KMS-11 (cell line): ENCODE results near the gene CLN3.

Source experiments
- H2AFZ ChIP-seq: fragments of 200-600 bp; sonication (generic); 2 replicates; pipeline ENCODE4 v1.6.1; 2016; ENCODE audit warnings: antibody characterized with exemption, mixed run types, low read depth
- H3K27ac ChIP-seq: fragments of 200-600 bp; sonication (generic); 2 replicates; pipeline ENCODE4 v1.6.1; 2016; ENCODE audit warnings: mild to moderate bottlenecking, mixed run types
- H3K27me3 ChIP-seq: fragments of 200-600 bp; sonication (generic); 2 replicates; pipeline ENCODE4 v1.6.1; 2017; ENCODE audit warnings: mild to moderate bottlenecking, low read depth, mixed run types, moderate library complexity; ENCODE audit not compliant: insufficient read depth
- H3K36me3 ChIP-seq: fragments of 200-600 bp; sonication (generic); 2 replicates; pipeline ENCODE4 v1.6.1; 2017; ENCODE audit warnings: mild to moderate bottlenecking, mixed run types; ENCODE audit not compliant: insufficient read depth
- H3K4me1 ChIP-seq: fragments of 200-600 bp; sonication (generic); 2 replicates; pipeline ENCODE4 v1.6.1; 2016; ENCODE audit warnings: mild to moderate bottlenecking, low read depth, mixed run types; ENCODE audit not compliant: poor library complexity, severe bottlenecking
- H3K4me2 ChIP-seq: fragments of 200-600 bp; sonication (generic); 2 replicates; pipeline ENCODE4 v1.7.0; 2016; ENCODE audit warnings: mild to moderate bottlenecking, mixed run types
- H3K4me3 ChIP-seq: fragments of 200-600 bp; sonication (generic); IDR thresholded peaks from 2 replicates; pipeline ENCODE4 v1.6.1; 2017; ENCODE audit warnings: low read depth, low read length, mixed read lengths; ENCODE audit not compliant: insufficient read depth
- H3K79me2 ChIP-seq: fragments of 200-600 bp; sonication (generic); 2 replicates; pipeline ENCODE4 v1.6.1; 2016; ENCODE audit warnings: low read depth, mixed run types; ENCODE audit not compliant: insufficient read depth
- H3K9ac ChIP-seq: fragments of 200-600 bp; sonication (generic); 2 replicates; pipeline ENCODE4 v1.6.1; 2016; ENCODE audit warnings: mild to moderate bottlenecking, mixed run types
- H4K20me1 ChIP-seq: fragments of 200-600 bp; sonication (generic); 2 replicates; pipeline ENCODE4 v1.6.1; 2016; ENCODE audit warnings: mild to moderate bottlenecking, mixed run types; ENCODE audit not compliant: insufficient read depth
- TF ChIP-seq, protein P1 (sequence below): fragments of 200-600 bp; sonication (generic); conservative IDR thresholded peaks from 2 replicates; pipeline ENCODE4 v1.6.1; 2017; ENCODE audit warnings: low read depth, mild to moderate bottlenecking, antibody characterized with exemption, low read length, moderate library complexity, mixed read lengths

CLN3 gene

GRCh38 chr16:28495795-28496749 lies 4.2 kb upstream of the CLN3 start:
- H3K4me2 ChIP-seq = no peak overlapping the region
- no peak overlapping the region for H3K4me3 ChIP-seq
- peaks cover 6% of the 10 kb centered on the region for H3K27me3 ChIP-seq
- no peaks in the 10 kb centered on the region for H3K36me3 ChIP-seq
- H3K79me2 ChIP-seq = 0 out of 2 replicates have a peak, but pooled peaks cover 6% of the 10 kb centered on the region
- no peaks in the 10 kb centered on the region for H4K20me1 ChIP-seq
- H3K4me1 ChIP-seq = peaks cover 28% of the 10 kb centered on the region
- no peak overlapping the region for H3K9ac ChIP-seq
- TF ChIP-seq, protein P1, sequence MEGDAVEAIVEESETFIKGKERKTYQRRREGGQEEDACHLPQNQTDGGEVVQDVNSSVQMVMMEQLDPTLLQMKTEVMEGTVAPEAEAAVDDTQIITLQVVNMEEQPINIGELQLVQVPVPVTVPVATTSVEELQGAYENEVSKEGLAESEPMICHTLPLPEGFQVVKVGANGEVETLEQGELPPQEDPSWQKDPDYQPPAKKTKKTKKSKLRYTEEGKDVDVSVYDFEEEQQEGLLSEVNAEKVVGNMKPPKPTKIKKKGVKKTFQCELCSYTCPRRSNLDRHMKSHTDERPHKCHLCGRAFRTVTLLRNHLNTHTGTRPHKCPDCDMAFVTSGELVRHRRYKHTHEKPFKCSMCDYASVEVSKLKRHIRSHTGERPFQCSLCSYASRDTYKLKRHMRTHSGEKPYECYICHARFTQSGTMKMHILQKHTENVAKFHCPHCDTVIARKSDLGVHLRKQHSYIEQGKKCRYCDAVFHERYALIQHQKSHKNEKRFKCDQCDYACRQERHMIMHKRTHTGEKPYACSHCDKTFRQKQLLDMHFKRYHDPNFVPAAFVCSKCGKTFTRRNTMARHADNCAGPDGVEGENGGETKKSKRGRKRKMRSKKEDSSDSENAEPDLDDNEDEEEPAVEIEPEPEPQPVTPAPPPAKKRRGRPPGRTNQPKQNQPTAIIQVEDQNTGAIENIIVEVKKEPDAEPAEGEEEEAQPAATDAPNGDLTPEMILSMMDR = no peak
- no peak overlapping the region for H3K27ac ChIP-seq
- no peak overlapping the region for H2AFZ ChIP-seq

DNA sequence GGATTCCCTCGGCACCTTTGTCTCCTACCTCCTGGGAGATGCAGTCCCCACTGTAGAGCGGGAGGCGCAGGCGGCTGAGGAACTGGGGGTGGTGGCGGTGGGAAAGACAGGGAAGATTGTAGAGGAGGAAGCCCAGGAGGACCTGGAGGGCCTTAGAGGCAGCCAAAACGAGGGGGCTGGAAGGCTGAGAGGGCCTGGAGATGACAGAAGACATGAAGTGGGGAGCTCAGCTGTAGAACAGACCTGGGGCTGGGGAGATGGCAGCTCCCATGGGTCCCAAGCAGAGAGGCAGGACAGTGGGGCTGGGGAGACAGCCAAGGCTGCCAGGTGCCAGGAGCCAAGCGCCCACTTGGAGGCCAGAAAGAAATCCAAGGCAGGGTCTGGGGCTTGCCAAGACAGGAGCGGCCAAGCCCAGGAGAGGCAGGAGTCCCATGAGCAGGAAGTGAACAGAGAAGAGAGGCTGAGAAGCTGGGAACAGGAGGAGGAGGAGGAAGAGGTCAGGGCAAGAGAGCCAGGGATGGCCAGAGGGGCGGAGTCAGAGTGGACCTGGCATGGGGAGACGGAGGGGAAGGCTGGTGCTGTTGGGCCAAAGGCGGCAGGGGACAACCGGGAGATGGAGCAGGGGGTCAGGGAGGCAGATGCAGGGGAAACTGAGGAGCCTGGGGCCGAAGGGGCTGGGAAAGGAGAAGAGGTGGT lies 3.4 kb upstream of the CLN3 start:
- no peaks in the 10 kb centered on the region for H3K36me3 ChIP-seq
- no peaks in the 10 kb centered on the region for H4K20me1 ChIP-seq
- peaks cover 35% of the 10 kb centered on the region for H3K4me1 ChIP-seq
- H3K27ac ChIP-seq = no peak overlapping the region
- no peak overlapping the region for H3K9ac ChIP-seq
- H3K4me3 ChIP-seq = no peak overlapping the region
- H3K4me2 ChIP-seq = no peak overlapping the region
- TF ChIP-seq, protein P1 = no peak
- peaks cover 6% of the 10 kb centered on the region for H3K27me3 ChIP-seq
- no peak overlapping the region for H2AFZ ChIP-seq
- H3K79me2 ChIP-seq = 0 out of 2 replicates have a peak, but pooled peaks cover 11% of the 10 kb centered on the region

- peaks cover 6% of the 10 kb centered on the region for H3K27me3 ChIP-seq
- TF ChIP-seq, protein P1 = no peak
- 0 out of 2 replicates have a peak, but pooled peaks cover 11% of the 10 kb centered on the region for H3K79me2 ChIP-seq
- H3K4me1 ChIP-seq = peaks cover 43% of the 10 kb centered on the region
- H3K36me3 ChIP-seq = no peaks in the 10 kb centered on the region
- H3K27ac ChIP-seq = no peak within 1 kb of the TSS
- H3K4me3 ChIP-seq = no peak within 1 kb of the TSS
- peak within 1 kb of the TSS; percentile 49; the same call in 1 of the 2 replicates for H3K4me2 ChIP-seq
- H4K20me1 ChIP-seq = no peaks in the 10 kb centered on the region
- no peak within 1 kb of the TSS for H3K9ac ChIP-seq
- peak within 1 kb of the TSS; percentile 91 for H2AFZ ChIP-seq
Measured at GRCh38 chr16:28494121-28494851, 2.4 kb upstream of the CLN3 start, which contains the start of gene APOBR. Gene APOBR, plus strand, starts transcription at chr16:28494643. Its CDS starts 39 bp downstream, at chr16:28494682.

GRCh38 chr16:28492511-28492910 lies 637 bp upstream of the CLN3 start:
- H4K20me1 ChIP-seq = no peaks in the 10 kb centered on the region
- H3K27ac ChIP-seq = peak overlapping the region; percentile 97
- TF ChIP-seq, protein P1 = no peak
- peak overlapping the region; percentile 100 for H2AFZ ChIP-seq
- peaks cover 6% of the 10 kb centered on the region for H3K27me3 ChIP-seq
- H3K4me1 ChIP-seq = peaks cover 54% of the 10 kb centered on the region
- peak overlapping the region; percentile 97 for H3K9ac ChIP-seq
- H3K36me3 ChIP-seq = no peaks in the 10 kb centered on the region
- peak overlapping the region; percentile 94; the same call in 1 of the 2 replicates for H3K4me2 ChIP-seq
- no peak overlapping the region for H3K4me3 ChIP-seq
- 0 out of 2 replicates have a peak, but pooled peaks cover 11% of the 10 kb centered on the region for H3K79me2 ChIP-seq
